HCT116 (cell line): Measurements from ENCODE around the gene ATXN7L1. TPM values are rescaled to one million over a fixed set of nuclear protein-coding genes. Genes with fewer than 3 reads are reported as not detected.

Experiments
- ATAC-seq: fragments of 200-7000 bp; cut with Tn5 transposase; 2 replicates; pipeline ENCODE4 v1.9.1; 2020; ENCODE audit warnings: mild to moderate bottlenecking, moderate library complexity
- BruUV-seq: library from RNA; stranded (reverse); fragments of 400-500 nt; replicated peaks from 2 replicates; lab custom pipeline; 2021; lab: Mats Ljungman, UMichigan
- CTCF ChIA-PET: fragments of 300-600 bp; sonication (Branson Sonifier 250); formaldehyde crosslinking; loops from one replicate; lab custom pipeline; 2021; ENCODE audit warnings: antibody characterized with exemption; lab: Charles Lee
- POLR2A ChIA-PET: fragments of 300-600, 350-600 bp; sonication (Branson Sonifier 250); formaldehyde crosslinking; loops from one replicate; lab custom pipeline; 2021; ENCODE audit warnings: antibody characterized with exemption; lab: Charles Lee
- RAD21 ChIA-PET, 2 experiments: fragments of 300-600 bp; sonication (Branson Sonifier 250); formaldehyde crosslinking; loops; one replicate each; lab custom pipeline; 2023; ENCODE audit warnings: low total read pairs in 2 of 2; ENCODE audit not compliant: uncharacterized antibody in 2 of 2, unreplicated experiment in 2 of 2, low non-redundant PET in 1 of 2; lab: Charles Lee
- DNase-seq: peaks from one replicate; pipeline ENCODE4 v3.0.0-alpha.2; 2010; ENCODE audit warnings: low read depth, low spot score
- H2AFZ ChIP-seq: fragments of 200-600 bp; shearing (Covaris generic), sonication (generic); 2 replicates; pipeline ENCODE4 v1.6.1; 2017; ENCODE audit warnings: low read depth, mixed run types, mixed read lengths, antibody characterized with exemption, low read length; ENCODE audit not compliant: poor library complexity, severe bottlenecking
- H3K27ac ChIP-seq: 2 replicates; pipeline ENCODE4 v1.5.1; 2012; ENCODE audit warnings: low read depth, low read length
- H3K27me3 ChIP-seq: fragments of 200-600 bp; sonication (generic); 2 replicates; pipeline ENCODE4 v1.6.1; 2016; ENCODE audit warnings: mixed run types, low read length, mixed read lengths; ENCODE audit not compliant: insufficient read depth
- H3K36me3 ChIP-seq, 2 experiments: fragments of 200-500 bp in 1 of 2; fragments of 200-600 bp in 1 of 2; sonication (Bioruptor generic) in 1 of 2; sonication (generic) in 1 of 2; 2 replicates each; pipeline versions ENCODE4 v1.5.1 to v1.6.1; 2014 to 2016; ENCODE audit warnings: low read length in 2 of 2, inconsistent platforms in 1 of 2, mixed read lengths in 1 of 2, mixed run types in 1 of 2; ENCODE audit not compliant: insufficient read depth in 2 of 2, control insufficient read depth in 1 of 2
- H3K4me1 ChIP-seq, 2 experiments: fragments of 200-600 bp in 1 of 2; sonication (generic) in 1 of 2; 2 replicates each; pipeline versions ENCODE4 v1.5.1 to v1.6.1; 2012 to 2017; ENCODE audit warnings: low read length in 2 of 2, inconsistent platforms in 1 of 2, mild to moderate bottlenecking in 1 of 2, mixed read lengths in 1 of 2, mixed run types in 1 of 2, moderate library complexity in 1 of 2; ENCODE audit not compliant: insufficient read depth in 2 of 2, control insufficient read depth in 1 of 2
- H3K4me2 ChIP-seq: fragments of 200-600 bp; sonication (generic); 2 replicates; pipeline ENCODE4 v1.6.1; 2017; ENCODE audit warnings: mixed run types, low read length, mixed read lengths
- H3K4me3 ChIP-seq, 2 experiments: fragments of 200-600 bp in 1 of 2; sonication (generic) in 1 of 2; replicated peaks in 1 of 2; 2 replicates each; pipeline ENCODE4 v1.5.1; 2011 to 2016; ENCODE audit warnings: low read length in 2 of 2, control low read depth in 1 of 2, low read depth in 1 of 2, mild to moderate bottlenecking in 1 of 2, mixed read lengths in 1 of 2, mixed run types in 1 of 2
- H3K79me2 ChIP-seq: fragments of 200-600 bp; sonication (generic); 2 replicates; pipeline ENCODE4 v1.6.1; 2017; ENCODE audit warnings: mild to moderate bottlenecking, mixed run types, low read length, moderate library complexity, mixed read lengths; ENCODE audit not compliant: insufficient read depth
- H3K9ac ChIP-seq: fragments of 200-600 bp; sonication (generic); 2 replicates; pipeline ENCODE4 v1.6.1; 2016; ENCODE audit warnings: low read length, mixed read lengths
- H3K9me2 ChIP-seq: fragments of 200-600 bp; sonication (generic), shearing (Covaris generic); 2 replicates; pipeline ENCODE4 v1.6.1; 2017; ENCODE audit warnings: mixed run types, mild to moderate bottlenecking, moderate library complexity; ENCODE audit not compliant: insufficient read depth
- H3K9me3 ChIP-seq, 2 experiments: fragments of 200-500 bp in 1 of 2; fragments of 200-600 bp in 1 of 2; sonication (Bioruptor generic) in 1 of 2; sonication (generic) in 1 of 2; 2 replicates each; pipeline ENCODE4 v1.6.1; 2014 to 2017; ENCODE audit warnings: low read length in 2 of 2, mixed read lengths in 2 of 2, inconsistent platforms in 1 of 2, low read depth in 1 of 2, mild to moderate bottlenecking in 1 of 2, mixed run types in 1 of 2, moderate library complexity in 1 of 2; ENCODE audit not compliant: control insufficient read depth in 1 of 2, insufficient read depth in 1 of 2
- H4K20me1 ChIP-seq: fragments of 200-600 bp; sonication (generic), shearing (Covaris generic); 2 replicates; pipeline ENCODE4 v1.6.1; 2017; ENCODE audit warnings: mixed run types, mild to moderate bottlenecking, moderate library complexity; ENCODE audit not compliant: insufficient read depth
- CBX3 ChIP-seq: IDR thresholded peaks from 2 replicates; pipeline ENCODE4 v1.6.1; 2012; ENCODE audit warnings: low read depth
- CEBPB ChIP-seq: IDR thresholded peaks from 2 replicates; pipeline ENCODE4 v1.6.1; 2012; ENCODE audit warnings: low read depth
- EGR1 ChIP-seq: IDR thresholded peaks from 2 replicates; pipeline ENCODE4 v1.6.1; 2012; ENCODE audit warnings: low read depth
- POLR2A ChIP-seq: IDR thresholded peaks from 2 replicates; pipeline ENCODE4 v1.7.0; 2011; ENCODE audit warnings: borderline replicate concordance; ENCODE audit not compliant: insufficient read depth, insufficient read length; ENCODE audit errors: extremely low read depth
- SIN3A ChIP-seq: IDR thresholded peaks from 2 replicates; pipeline ENCODE4 v1.6.1; 2012; ENCODE audit warnings: low read depth
- SRF ChIP-seq: IDR thresholded peaks from 2 replicates; pipeline ENCODE4 v1.6.1; 2012; ENCODE audit warnings: low read depth
- YY1 ChIP-seq: IDR thresholded peaks from 2 replicates; pipeline ENCODE4 v1.6.1; 2011; ENCODE audit warnings: low read length, low read depth, moderate library complexity, mild to moderate bottlenecking; ENCODE audit not compliant: insufficient replicate concordance; ENCODE audit errors: extremely low read depth
- ZBTB33 ChIP-seq: IDR thresholded peaks from 2 replicates; pipeline ENCODE4 v1.6.1; 2011; ENCODE audit warnings: mild to moderate bottlenecking, low read length, moderate library complexity; ENCODE audit not compliant: insufficient replicate concordance; ENCODE audit errors: extremely low read depth
- ZFX ChIP-seq: fragments of 450-650 bp; IDR thresholded peaks from 2 replicates; pipeline ENCODE4 v1.6.1; 2017
- intact Hi-C: fragments of 100-400 bp; cut with micrococcal nuclease; formaldehyde crosslinking; loops from 2 replicates; pipeline ENCODE4 v1.10.0; 2022
- total RNA-seq: library from RNA; stranded (reverse); gene quantifications from one replicate; pipeline ENCODE4 v1.2.1, GENCODE V29; 2021; ENCODE audit not compliant: unreplicated experiment
- TF ChIP-seq, protein P1 (sequence below): IDR thresholded peaks from 2 replicates; pipeline ENCODE4 v1.6.1; 2012
- TF ChIP-seq, protein P2 (sequence below): IDR thresholded peaks from 2 replicates; pipeline ENCODE4 v1.6.1; 2012
- TF ChIP-seq, protein P3 (sequence below), 3 experiments: fragments of 200-600 bp in 1 of 3; sonication (generic) in 1 of 3; IDR thresholded peaks in 2 of 3; conservative IDR thresholded peaks in 1 of 3; 2 replicates each; pipeline ENCODE4 v1.5.1; 2012 to 2017; ENCODE audit warnings: low read depth in 2 of 3, low read length in 2 of 3, antibody characterized with exemption in 1 of 3, borderline replicate concordance in 1 of 3, control low read depth in 1 of 3, mild to moderate bottlenecking in 1 of 3, mixed read lengths in 1 of 3, mixed run types in 1 of 3, moderate library complexity in 1 of 3; ENCODE audit not compliant: insufficient read depth in 1 of 3

Gene ATXN7L1
- total RNA-seq, 1 experiment from 2014 or later, result 11.5 TPM

DNA sequence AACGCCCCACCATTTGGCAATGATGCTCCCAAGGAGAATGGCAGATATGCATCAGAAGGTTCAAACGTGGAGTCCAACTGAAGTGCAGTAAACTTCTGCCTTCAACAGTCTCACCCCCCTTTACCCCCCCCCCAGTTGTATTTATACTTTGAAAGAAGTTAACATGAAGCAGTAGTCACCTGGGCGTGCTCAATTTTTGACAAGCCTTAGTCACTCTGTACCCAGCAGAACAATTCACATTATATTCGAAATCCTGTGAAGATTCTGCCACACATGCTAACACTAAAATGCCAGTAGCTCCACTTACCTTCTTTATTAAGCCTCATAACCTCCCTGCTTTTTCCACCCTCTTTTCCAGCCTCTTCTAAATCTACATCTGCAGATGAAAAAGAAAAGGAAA is 894 bp downstream of the ATXN7L1 start:
- H3K4me3 ChIP-seq, result peak overlapping the region; percentile 87 to 92
- peak overlapping the region; percentile 91 for H3K9ac ChIP-seq
- TF ChIP-seq CEBPB, result no peak
- no peak for TF ChIP-seq POLR2A
- TF ChIP-seq, protein P1, sequence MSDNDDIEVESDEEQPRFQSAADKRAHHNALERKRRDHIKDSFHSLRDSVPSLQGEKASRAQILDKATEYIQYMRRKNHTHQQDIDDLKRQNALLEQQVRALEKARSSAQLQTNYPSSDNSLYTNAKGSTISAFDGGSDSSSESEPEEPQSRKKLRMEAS, result no peak
- TF ChIP-seq SRF, result no peak
- no peak for TF ChIP-seq CBX3
- no peak for TF ChIP-seq ZBTB33
- no peak for TF ChIP-seq YY1
- TF ChIP-seq EGR1, result no peak
- ATAC-seq, result no peak
- no peaks in the 10 kb centered on the region for H3K9me2 ChIP-seq
- H2AFZ ChIP-seq, result no peak overlapping the region
- ChIA-PET RAD21 (no interaction called here), POLR2A (no interaction called here), CTCF (interaction anchor here (0.7 kb wide), 1 partner anchor 84 kb away, joined by 5 read pairs; no protein-coding TSS in a partner anchor)
- no peak for DNase-seq
- no peaks in the 10 kb centered on the region for H4K20me1 ChIP-seq
- no TSS peak for BruUV-seq
- H3K27me3 ChIP-seq, result no peaks in the 10 kb centered on the region
- no peaks in the 10 kb centered on the region for H3K9me3 ChIP-seq
- intact Hi-C loops, result loop anchor here (5.0 to 10.0 kb wide), 2 partner anchors 113 to 221 kb away; no protein-coding TSS in a partner anchor
- H3K4me1 ChIP-seq, result peaks cover 11 to 43% of the 10 kb centered on the region in 2 experiments
- no peaks in the 10 kb centered on the region; a peak in 1 of 4 replicates for H3K36me3 ChIP-seq
- H3K4me2 ChIP-seq, result peak overlapping the region; percentile 81
- peaks cover 35% of the 10 kb centered on the region; the same call in 1 of the 2 replicates for H3K79me2 ChIP-seq
- H3K27ac ChIP-seq, result peak overlapping the region; percentile 76

DNA sequence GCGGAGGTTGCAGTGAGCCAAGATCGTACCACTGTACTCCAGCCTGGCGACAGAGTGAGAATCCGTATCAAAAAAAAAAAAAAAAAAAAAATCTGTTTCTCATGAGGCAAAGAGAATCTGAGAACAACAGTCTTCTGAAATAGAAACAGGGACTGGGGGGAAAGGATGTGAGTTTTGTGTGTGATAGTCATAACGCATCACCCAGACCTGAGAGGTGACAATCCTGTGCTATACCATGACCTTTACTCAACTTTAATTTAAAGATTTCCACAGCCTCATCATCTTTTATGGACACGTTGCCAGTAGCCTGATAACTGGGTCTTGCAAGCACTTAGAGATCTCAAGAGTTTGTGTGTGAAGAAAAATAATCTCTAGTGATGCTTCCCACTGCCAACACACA is 2.3 kb downstream of the ATXN7L1 start:
- Histone ChIP-seq H3K4me1 (peaks cover 11 to 40% of the 10 kb centered on the region in 2 experiments), H3K4me3 (no peak overlapping the region), H3K9me2 (no peaks in the 10 kb centered on the region), H3K9ac (no peak overlapping the region), H3K27ac (no peak overlapping the region), H3K27me3 (no peaks in the 10 kb centered on the region), H4K20me1 (no peaks in the 10 kb centered on the region), H3K79me2 (peaks cover 28% of the 10 kb centered on the region; the same call in 1 of the 2 replicates), H3K4me2 (no peak overlapping the region), H3K9me3 (no peaks in the 10 kb centered on the region), H3K36me3 (no peaks in the 10 kb centered on the region; a peak in 1 of 4 replicates), H2AFZ (no peak overlapping the region)
- CTCF ChIA-PET, result no interaction called here
- POLR2A ChIA-PET, result interaction anchor here (0.7 kb wide), 1 partner anchor 108 kb away, joined by 3 read pairs; no protein-coding TSS in a partner anchor
- DNase-seq (no peak), ATAC-seq (no peak)
- no TSS peak for BruUV-seq
- intact Hi-C loops, result loop anchor here (10.0 kb wide), 1 partner anchor 219 kb away; no protein-coding TSS in a partner anchor
- RAD21 ChIA-PET, result no interaction called here
- TF ChIP-seq ZFX (no peak), SIN3A (no peak)
- TF ChIP-seq, protein P2, sequence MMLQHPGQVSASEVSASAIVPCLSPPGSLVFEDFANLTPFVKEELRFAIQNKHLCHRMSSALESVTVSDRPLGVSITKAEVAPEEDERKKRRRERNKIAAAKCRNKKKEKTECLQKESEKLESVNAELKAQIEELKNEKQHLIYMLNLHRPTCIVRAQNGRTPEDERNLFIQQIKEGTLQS, result no peak
- TF ChIP-seq, protein P3, sequence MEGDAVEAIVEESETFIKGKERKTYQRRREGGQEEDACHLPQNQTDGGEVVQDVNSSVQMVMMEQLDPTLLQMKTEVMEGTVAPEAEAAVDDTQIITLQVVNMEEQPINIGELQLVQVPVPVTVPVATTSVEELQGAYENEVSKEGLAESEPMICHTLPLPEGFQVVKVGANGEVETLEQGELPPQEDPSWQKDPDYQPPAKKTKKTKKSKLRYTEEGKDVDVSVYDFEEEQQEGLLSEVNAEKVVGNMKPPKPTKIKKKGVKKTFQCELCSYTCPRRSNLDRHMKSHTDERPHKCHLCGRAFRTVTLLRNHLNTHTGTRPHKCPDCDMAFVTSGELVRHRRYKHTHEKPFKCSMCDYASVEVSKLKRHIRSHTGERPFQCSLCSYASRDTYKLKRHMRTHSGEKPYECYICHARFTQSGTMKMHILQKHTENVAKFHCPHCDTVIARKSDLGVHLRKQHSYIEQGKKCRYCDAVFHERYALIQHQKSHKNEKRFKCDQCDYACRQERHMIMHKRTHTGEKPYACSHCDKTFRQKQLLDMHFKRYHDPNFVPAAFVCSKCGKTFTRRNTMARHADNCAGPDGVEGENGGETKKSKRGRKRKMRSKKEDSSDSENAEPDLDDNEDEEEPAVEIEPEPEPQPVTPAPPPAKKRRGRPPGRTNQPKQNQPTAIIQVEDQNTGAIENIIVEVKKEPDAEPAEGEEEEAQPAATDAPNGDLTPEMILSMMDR (IDR thresholded peaks at IDR 0.05 in 2 of 3, conservative IDR thresholded peaks at IDR 0.05 in 1 of 3; ENCODE audit: borderline replicate concordance in 1 of 3, insufficient read depth in 1 of 3, low read depth in 2 of 3, low read length in 2 of 3), result no peak
- TF ChIP-seq, protein P1, result no peak
